HUES48 (cell line): ENCODE results near the gene NCOA6.

Source experiments
- H3K27ac ChIP-seq: one replicate; pipeline ENCODE4 v1.7.0; 2013; ENCODE audit warnings: low read depth, low read length, inconsistent platforms
- H3K27me3 ChIP-seq: 2 replicates; pipeline ENCODE4 v1.6.1; 2013; ENCODE audit warnings: mild to moderate bottlenecking, low read length; ENCODE audit not compliant: control insufficient read depth, insufficient read depth
- H3K36me3 ChIP-seq: 2 replicates; pipeline ENCODE4 v1.6.1; 2013; ENCODE audit warnings: low read length; ENCODE audit not compliant: control insufficient read depth, insufficient read depth
- H3K4me1 ChIP-seq: 2 replicates; pipeline ENCODE4 v1.6.1; 2013; ENCODE audit warnings: mild to moderate bottlenecking, low read length; ENCODE audit not compliant: control insufficient read depth, insufficient read depth
- H3K4me3 ChIP-seq: 2 replicates; pipeline ENCODE4 v1.5.1; 2013; ENCODE audit warnings: mild to moderate bottlenecking, low read depth, low read length
- H3K9ac ChIP-seq: 2 replicates; pipeline ENCODE4 v1.6.1; 2013; ENCODE audit warnings: mild to moderate bottlenecking, low read depth, low read length, moderate library complexity
- H3K9me3 ChIP-seq: 2 replicates; pipeline ENCODE4 v1.6.1; 2013; ENCODE audit warnings: low read length; ENCODE audit not compliant: control insufficient read depth, insufficient read depth

Gene NCOA6

DNA sequence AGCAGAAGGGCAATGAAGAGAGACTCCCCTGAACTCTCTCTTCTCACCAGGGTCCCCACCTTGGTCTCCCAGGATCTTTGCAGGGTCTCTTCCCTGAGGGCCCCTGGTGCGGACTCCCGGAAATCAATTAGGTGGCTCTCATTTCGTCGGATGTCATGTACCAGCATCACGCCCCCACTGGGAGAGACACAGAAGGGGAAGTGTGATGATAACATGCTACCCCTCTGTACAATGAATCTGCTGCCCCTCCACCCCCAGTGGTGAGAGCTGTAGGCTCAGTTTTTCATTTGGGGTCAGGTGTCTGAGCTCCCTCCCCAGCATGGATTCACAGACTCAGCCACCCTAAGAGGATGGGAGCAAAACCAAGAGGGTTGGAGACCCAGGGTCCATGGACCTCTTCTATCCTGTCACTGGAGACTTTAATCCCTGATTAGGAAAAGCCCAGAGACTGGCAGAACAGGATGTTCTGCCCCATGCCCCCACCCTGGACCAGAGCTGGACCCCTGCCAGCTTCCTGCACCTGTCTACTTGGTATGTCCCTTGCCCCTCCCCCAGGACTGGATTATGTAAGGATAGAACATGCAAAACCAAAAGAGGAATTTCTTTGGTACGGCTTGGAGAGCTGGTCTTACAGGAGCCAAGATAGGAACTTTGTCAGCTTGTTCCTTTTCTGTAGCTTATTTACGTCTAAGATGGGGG is 36.1 kb upstream of the NCOA6 start:
- Histone ChIP-seq H3K9ac (no peak overlapping the region), H3K27ac (no peak overlapping the region), H3K4me3 (no peak overlapping the region), H3K4me1 (peaks cover 4% of the 10 kb centered on the region; the same call in 1 of the 2 replicates), H3K9me3 (no peaks in the 10 kb centered on the region), H3K36me3 (peaks cover 13% of the 10 kb centered on the region), H3K27me3 (no peaks in the 10 kb centered on the region)

DNA sequence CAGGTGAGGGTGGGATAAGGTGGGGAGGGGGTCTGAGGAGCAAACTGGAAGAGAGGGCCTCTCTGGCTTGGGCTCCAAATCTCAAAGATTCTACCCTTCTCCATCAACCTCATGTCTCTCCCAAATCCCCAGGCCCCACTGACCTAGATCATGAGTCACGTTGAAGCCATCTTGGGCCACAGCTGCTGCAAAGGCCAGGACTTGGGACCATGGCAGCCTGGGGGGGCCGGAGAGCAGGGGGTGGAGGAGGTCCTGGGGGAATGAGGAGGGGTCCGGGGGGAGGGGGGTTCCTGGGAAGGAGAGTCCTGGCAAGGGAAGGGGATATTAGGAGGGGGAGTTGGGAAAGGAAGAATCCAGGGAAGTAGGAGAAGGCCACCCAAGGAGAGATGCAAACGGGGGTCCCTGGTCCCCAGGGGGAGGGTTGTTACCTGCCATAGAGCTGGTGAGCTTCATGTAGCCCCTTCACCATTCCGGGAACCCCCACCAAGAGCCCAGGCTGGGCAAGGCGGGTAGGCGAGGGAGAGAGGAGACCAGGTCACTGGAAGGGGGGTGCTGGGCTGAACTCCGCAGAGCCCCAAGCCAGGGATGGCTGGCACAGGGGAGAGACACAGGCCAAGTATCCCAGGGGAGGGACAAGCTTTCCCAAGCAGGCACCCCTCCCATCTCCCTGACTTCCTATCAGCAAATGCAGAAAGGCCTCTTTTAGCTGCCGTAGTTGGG is 34.5 kb upstream of the NCOA6 start:
- Histone ChIP-seq H3K36me3 (peaks cover 25% of the 10 kb centered on the region), H3K9me3 (no peaks in the 10 kb centered on the region), H3K9ac (no peak overlapping the region), H3K4me3 (no peak overlapping the region), H3K27ac (no peak overlapping the region), H3K27me3 (no peaks in the 10 kb centered on the region), H3K4me1 (peaks cover 4% of the 10 kb centered on the region; the same call in 1 of the 2 replicates)

DNA sequence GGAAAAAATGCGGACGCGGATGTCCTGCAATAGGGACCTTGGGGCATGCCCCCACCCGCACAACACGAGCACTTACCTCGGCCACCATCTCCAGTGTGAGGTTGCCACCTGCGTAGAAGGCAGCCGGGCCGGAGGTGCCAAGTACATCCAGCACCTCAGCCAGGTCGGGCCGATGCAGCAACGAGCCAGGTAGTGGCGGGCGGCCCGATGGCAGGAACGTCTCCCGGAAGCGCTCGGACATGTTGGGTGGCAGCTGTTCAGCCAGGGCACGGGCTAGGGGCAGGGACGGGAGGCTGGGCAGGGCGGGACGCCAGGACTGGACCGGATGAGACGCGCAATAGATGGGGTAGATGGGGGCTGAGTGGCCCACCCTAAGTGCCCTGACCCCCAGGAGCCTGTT is 33.9 kb upstream of the NCOA6 start:
- Histone ChIP-seq H3K9me3 (no peaks in the 10 kb centered on the region), H3K27ac (no peak overlapping the region), H3K4me3 (no peak overlapping the region), H3K4me1 (peaks cover 4% of the 10 kb centered on the region; the same call in 1 of the 2 replicates), H3K27me3 (no peaks in the 10 kb centered on the region), H3K9ac (no peak overlapping the region), H3K36me3 (peaks cover 27% of the 10 kb centered on the region)

DNA sequence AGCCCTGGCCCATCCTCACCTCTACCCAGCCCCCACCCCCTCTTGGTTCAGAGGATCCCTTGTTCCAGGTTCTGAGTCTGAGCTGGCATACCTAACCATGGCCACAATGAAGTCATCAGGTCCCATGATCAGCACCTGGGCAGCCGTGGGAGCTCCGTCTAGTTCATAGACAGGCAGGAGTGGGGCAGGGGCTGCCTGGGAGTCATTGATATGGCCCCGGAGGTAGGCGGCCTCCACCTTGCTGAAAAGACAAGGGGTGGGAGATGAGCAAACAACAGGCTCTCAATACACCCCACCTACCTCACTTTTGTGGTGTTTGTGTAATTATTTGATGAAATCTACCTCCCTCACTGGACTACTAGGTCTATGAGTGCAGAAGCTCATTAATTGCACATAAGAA is 26.8 kb upstream of the NCOA6 start:
- no peaks in the 10 kb centered on the region for H3K27me3 ChIP-seq
- no peak overlapping the region for H3K9ac ChIP-seq
- no peaks in the 10 kb centered on the region for H3K4me1 ChIP-seq
- H3K9me3 ChIP-seq, result no peaks in the 10 kb centered on the region
- no peak overlapping the region for H3K4me3 ChIP-seq
- H3K36me3 ChIP-seq, result peaks cover 46% of the 10 kb centered on the region
- no peak overlapping the region for H3K27ac ChIP-seq

DNA sequence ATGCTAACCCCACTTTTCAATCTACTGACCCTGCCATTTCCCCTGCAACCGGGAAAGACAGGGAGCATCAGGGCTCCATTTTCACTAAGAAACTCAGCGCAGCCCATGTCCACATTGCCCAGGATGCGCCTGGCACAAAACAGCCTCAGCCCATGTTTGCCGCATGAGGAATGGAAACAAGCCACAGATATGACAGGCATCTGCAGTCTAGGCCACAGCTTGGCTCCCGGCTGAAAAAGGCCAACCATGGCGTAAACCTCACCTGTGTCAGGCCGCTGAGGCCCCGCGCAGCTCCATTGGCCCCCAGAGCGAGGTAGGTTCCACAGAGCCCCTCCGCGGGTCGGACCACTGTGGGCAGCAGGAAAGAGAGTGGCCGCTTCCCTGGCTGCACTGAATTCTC is 25.5 kb upstream of the NCOA6 start:
- H3K36me3 ChIP-seq, result peaks cover 46% of the 10 kb centered on the region
- H3K27ac ChIP-seq, result no peak overlapping the region
- no peak overlapping the region for H3K4me3 ChIP-seq
- no peaks in the 10 kb centered on the region for H3K27me3 ChIP-seq
- no peaks in the 10 kb centered on the region for H3K4me1 ChIP-seq
- no peak overlapping the region for H3K9ac ChIP-seq
- no peaks in the 10 kb centered on the region for H3K9me3 ChIP-seq

DNA sequence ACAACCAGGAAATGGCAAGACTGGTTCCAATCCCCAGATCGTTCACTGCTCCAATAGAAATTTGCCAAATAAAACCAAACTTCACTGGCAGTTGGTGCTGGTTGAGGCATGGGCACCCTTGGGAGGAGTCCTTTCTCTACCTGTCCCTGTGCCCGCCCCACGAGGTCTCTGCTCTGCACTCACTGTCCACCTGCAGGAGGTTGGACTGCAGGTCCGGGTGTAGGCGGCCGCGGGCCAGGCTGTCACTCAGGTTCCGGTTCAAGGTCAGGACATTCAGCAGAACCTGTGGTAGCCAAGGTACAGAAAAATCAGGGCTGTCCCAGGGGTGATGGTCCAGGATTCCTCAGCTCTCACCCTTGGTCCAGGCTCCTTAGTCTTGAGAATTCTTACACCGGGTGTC is 24.3 kb upstream of the NCOA6 start:
- H3K9ac ChIP-seq, result no peak overlapping the region

DNA sequence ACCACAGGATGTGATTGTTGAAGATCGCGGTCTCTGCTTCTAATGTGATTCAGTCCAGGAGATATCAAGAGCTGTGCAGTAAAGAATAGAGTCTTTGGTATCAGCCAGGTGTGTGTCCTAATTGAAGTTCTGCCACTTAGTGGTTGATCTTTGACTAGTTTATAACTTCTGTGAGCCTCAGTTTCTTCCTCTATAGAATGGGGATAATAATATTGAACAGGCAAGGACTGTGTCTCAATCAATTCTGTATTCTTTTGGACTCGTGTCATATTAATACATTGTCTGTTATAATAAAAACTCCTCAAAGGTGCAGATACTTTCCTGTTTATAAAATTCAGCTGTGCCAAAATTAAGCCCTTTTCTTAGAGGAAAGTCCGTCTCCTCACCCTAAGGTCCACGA is 23.1 kb upstream of the NCOA6 start:
- no peak overlapping the region for H3K9ac ChIP-seq
- H3K4me3 ChIP-seq, result no peak overlapping the region
- H3K27me3 ChIP-seq, result no peaks in the 10 kb centered on the region
- H3K36me3 ChIP-seq, result peaks cover 39% of the 10 kb centered on the region
- H3K27ac ChIP-seq, result no peak overlapping the region
- H3K4me1 ChIP-seq, result no peaks in the 10 kb centered on the region
- H3K9me3 ChIP-seq, result no peaks in the 10 kb centered on the region

More for the DNA sequence above, 24.3 kb upstream of the NCOA6 start:
- no peaks in the 10 kb centered on the region for H3K4me1 ChIP-seq
- no peaks in the 10 kb centered on the region for H3K27me3 ChIP-seq
- H3K27ac ChIP-seq, result no peak overlapping the region
- H3K9me3 ChIP-seq, result no peaks in the 10 kb centered on the region
- no peak overlapping the region for H3K4me3 ChIP-seq
- H3K36me3 ChIP-seq, result peaks cover 41% of the 10 kb centered on the region

DNA sequence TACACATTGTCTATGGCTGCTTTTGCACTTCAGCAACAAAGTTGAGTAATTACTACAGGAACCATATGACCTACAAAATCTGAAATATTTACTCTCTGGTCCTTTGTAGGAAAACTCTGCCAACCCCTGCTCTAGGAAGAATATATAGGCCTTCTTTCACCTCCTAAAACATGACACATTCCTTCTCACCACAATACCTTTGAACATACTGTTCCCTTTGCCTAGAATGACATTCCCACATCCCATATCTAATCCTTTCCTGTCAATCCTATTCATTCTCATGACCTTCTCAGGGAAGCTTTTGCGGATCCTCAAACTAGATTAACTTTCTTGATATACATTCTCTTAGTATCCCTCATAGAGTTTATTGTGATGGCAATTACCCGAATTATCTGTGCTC is 18.0 kb upstream of the NCOA6 start:
- no peaks in the 10 kb centered on the region for H3K4me1 ChIP-seq
- no peaks in the 10 kb centered on the region for H3K27me3 ChIP-seq
- H3K4me3 ChIP-seq, result no peak overlapping the region
- no peak overlapping the region for H3K27ac ChIP-seq
- H3K36me3 ChIP-seq, result peaks cover 12% of the 10 kb centered on the region
- H3K9ac ChIP-seq, result no peak overlapping the region
- H3K9me3 ChIP-seq, result no peaks in the 10 kb centered on the region

DNA sequence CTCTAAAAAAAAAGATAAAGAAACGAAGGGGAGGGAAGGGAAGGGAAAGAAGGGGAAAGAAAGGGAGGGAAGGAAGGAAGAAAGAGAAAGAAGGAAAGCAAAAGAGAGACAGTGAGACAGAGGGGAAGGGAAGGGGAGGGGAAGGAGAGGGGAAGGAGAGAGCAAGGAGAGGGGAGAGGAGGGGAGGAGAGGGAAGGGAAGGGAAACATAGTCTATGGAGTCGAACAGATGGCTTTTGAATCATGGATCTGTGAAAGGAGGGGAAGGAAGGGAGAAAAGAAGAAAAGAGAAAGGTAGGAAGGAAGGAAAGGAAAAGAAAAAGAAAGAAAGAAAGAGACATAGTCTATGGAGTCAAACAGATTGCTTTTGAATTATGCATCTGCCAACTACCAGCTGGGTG is 16.7 kb upstream of the NCOA6 start:
- peaks cover 8% of the 10 kb centered on the region; the same call in 1 of the 2 replicates for H3K36me3 ChIP-seq
- no peak overlapping the region for H3K4me3 ChIP-seq
- no peaks in the 10 kb centered on the region for H3K9me3 ChIP-seq
- no peaks in the 10 kb centered on the region for H3K4me1 ChIP-seq
- no peak overlapping the region for H3K9ac ChIP-seq
- H3K27me3 ChIP-seq, result no peaks in the 10 kb centered on the region
- no peak overlapping the region for H3K27ac ChIP-seq

DNA sequence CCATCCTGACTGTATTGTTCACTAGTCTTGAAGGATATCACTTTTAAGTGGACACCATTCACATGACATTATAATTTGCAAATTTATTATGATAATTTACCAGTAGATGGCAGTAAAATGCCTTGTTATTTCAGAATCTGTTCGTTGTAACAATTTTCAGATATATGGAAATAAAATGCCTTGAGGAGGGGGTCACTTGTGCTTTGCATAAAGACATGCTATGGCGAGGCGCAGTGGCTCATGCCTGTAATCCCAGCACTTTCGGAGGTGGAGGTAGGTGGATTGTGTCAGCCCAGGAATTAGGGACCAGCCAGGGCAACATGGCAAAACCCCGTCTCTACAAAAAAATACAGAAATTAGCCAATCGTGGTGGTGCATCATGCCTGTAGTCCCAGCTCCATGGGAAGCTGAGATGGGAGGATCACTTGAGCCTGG is 9.0 kb upstream of the NCOA6 start:
- Histone ChIP-seq H3K4me3 (no peak overlapping the region), H3K4me1 (no peaks in the 10 kb centered on the region), H3K36me3 (no peaks in the 10 kb centered on the region), H3K9ac (no peak overlapping the region), H3K27me3 (no peaks in the 10 kb centered on the region), H3K9me3 (no peaks in the 10 kb centered on the region), H3K27ac (no peak overlapping the region)

DNA sequence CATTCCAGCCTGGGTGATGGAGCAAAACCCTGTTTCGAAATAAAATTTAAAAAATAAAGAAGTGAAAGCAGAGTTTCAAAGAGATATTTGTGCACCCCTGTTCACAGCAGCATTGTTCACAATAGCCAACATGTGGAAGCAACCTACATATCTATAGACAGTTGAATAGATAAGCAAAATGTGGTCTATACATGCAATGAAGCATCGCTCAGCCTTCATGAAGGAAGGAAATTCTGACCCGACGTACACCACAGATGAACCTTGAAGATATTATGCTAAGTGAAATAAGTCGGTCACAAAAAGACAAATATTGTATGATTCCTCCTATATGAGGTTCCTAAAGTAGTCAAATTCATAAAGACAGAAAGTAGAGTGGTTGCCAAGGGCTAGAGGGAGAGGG is 6.5 kb upstream of the NCOA6 start:
- H3K9me3 ChIP-seq, result no peaks in the 10 kb centered on the region
- H3K36me3 ChIP-seq, result no peaks in the 10 kb centered on the region
- H3K4me3 ChIP-seq, result no peak overlapping the region
- no peak overlapping the region for H3K9ac ChIP-seq
- H3K4me1 ChIP-seq, result no peaks in the 10 kb centered on the region
- H3K27me3 ChIP-seq, result no peaks in the 10 kb centered on the region
- H3K27ac ChIP-seq, result no peak overlapping the region
